Activated T-helper 9 cell treated with anti-CD3 and anti-CD28 coated beads, Interleukin-2, amount 50 U/mL, for 16 hours (primary cell): ENCODE measurements around the gene SLC16A9.

Experiments
- DNase-seq: peaks from one replicate; pipeline ENCODE4 v3.0.0-alpha.2; 2020; ENCODE audit warnings: low read depth

SLC16A9 gene

GRCh38 chr10:59718257-59718656 lies 8.6 kb upstream of the SLC16A9 start:
- DNase-seq, result no peak

- DNase-seq, result no peak
Measured at GRCh38 chr10:59713196-59713821, 3.7 kb upstream of the SLC16A9 start.

- DNase-seq, result no peak
Measured at GRCh38 chr10:59711871-59712494, 2.3 kb upstream of the SLC16A9 start.

GRCh38 chr10:59708816-59709394 lies 745 bp downstream of the SLC16A9 start:
- no peak for DNase-seq

- DNase-seq, result no peak
Measured at GRCh38 chr10:59706851-59707797, 2.5 kb downstream of the SLC16A9 start.

GRCh38 chr10:59705931-59706330 lies 3.7 kb downstream of the SLC16A9 start:
- DNase-seq, result no peak

- DNase-seq, result no peak
Measured at GRCh38 chr10:59704630-59705029, 5.0 kb downstream of the SLC16A9 start.

GRCh38 chr10:59702347-59702746 lies 7.3 kb downstream of the SLC16A9 start:
- no peak for DNase-seq

- no peak for DNase-seq
Measured at GRCh38 chr10:59700709-59701108, 8.9 kb downstream of the SLC16A9 start.

GRCh38 chr10:59698326-59698725 lies 11.3 kb downstream of the SLC16A9 start:
- no peak for DNase-seq

- DNase-seq, result no peak
Measured at GRCh38 chr10:59695637-59696036, 14.0 kb downstream of the SLC16A9 start.

- no peak for DNase-seq
Measured at GRCh38 chr10:59694936-59695335, 14.7 kb downstream of the SLC16A9 start.

- no peak for DNase-seq
Measured at GRCh38 chr10:59692113-59692512, 17.5 kb downstream of the SLC16A9 start.

- DNase-seq, result no peak
Measured at GRCh38 chr10:59688921-59689351, 20.7 kb downstream of the SLC16A9 start.

GRCh38 chr10:59687657-59688056 lies 22.0 kb downstream of the SLC16A9 start:
- DNase-seq, result no peak

- no peak for DNase-seq
Measured at GRCh38 chr10:59684006-59684405, 25.6 kb downstream of the SLC16A9 start.

- DNase-seq, result no peak
Measured at GRCh38 chr10:59682986-59683937, 26.4 kb downstream of the SLC16A9 start.

GRCh38 chr10:59680199-59680598 lies 29.5 kb downstream of the SLC16A9 start:
- no peak for DNase-seq

GRCh38 chr10:59678884-59679301 lies 30.8 kb downstream of the SLC16A9 start:
- no peak for DNase-seq

- DNase-seq, result no peak
Measured at GRCh38 chr10:59677253-59677831, 32.3 kb downstream of the SLC16A9 start.

- no peak for DNase-seq
Measured at GRCh38 chr10:59675812-59676211, 33.8 kb downstream of the SLC16A9 start.
